ENCODE measurements around the gene ATP1A3.

ATP1A3 gene

DNA sequence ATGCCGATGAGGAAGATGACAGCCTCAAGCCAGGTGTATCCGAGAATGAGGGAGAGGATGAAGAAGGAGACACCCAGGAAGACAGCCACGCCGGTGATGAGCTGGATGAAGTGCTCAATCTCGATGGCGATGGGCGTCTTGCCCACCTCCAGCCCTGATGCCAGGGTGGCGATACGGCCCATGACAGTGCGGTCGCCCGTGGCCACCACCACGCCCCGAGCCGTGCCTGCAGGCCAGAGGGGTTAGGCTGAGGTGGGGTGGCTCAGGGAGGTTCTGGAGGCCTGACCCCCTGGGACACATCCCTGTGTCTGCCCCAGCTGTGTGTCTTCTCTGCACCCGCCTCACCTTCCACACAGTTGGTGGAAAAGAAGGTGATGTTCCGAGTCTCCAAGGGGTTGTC lies 9.1 kb downstream of the ATP1A3 start:
- DNase-seq (ENCODE audit: low spot score), result no peak

DNA sequence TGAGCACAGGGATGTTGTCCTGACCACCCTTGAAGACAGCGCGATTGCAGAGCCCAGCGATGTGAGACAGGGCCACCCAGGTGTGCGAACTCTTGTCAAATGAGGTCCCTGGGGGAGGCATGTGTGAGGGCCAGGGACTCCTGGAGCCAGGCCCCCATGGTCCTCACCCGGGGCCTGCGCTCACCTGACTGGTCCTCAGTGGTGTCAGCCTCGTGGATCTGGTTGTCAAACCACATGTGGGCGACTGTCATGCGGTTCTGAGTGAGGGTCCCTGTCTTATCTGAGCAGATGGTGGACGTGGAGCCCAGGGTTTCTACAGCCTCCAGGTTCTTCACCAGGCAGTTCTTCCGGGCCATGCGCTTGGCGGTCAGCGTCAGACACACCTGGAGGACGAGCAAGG lies 12.3 kb downstream of the ATP1A3 start:
- no peak for DNase-seq (ENCODE audit: low spot score)

DNA sequence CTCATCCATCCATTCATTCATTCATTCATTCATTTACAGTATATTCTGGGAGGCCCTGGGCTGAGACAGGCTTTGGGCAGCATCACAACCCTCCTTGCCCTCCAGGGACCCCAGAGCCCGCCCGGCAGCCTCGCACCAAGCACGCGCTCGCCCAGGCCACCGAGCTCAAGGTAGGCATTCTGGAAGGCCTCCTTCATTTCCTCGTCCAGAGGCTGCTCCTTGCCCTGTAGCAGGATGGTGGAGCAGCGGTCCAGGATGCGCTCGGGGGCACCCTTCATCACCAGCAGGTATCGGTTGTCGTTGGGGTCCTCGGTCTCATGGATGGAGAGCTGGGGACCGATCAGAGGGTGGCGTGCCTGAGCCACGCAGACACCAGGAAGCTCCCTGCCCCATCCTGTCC lies 15.6 kb downstream of the ATP1A3 start:
- DNase-seq (ENCODE audit: low spot score), result no peak

DNA sequence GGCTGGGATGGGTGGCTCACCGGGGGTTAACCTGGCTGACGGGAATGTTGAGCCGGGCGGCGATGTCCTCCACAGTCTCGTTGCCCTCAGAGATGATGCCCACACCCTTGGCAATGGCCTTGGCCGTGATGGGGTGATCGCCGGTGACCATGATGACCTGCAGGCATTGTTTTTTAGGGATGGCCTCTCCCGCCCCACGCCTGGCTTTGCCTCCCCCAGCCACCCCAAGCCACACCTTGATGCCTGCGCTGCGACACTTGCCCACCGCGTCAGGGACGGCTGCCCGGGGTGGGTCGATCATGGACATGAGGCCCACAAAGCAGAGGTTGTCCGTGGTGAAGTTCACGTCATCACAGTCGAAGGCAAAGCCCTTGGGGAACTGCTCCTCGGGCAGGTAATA lies 16.1 kb downstream of the ATP1A3 start:
- no peak for DNase-seq (ENCODE audit: low spot score)

DNA sequence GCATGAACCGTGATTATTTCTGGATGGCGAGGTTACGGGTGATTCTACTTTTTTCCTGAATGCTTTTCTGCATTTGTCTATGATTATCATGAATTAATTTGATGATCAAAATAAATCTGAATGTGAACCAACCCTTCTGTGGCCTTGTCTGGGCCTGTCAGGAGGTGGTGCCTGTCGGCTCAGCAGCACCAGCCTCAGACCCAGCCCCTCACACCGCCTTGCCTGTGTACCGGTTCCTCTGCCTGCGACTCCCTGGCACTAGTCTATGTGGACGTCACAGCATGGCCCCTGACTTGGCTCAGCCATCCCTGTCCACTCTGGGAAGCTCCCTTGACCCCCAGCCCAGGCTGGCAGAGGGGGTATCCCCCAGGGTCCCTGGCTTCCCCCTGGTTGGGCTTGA lies 19.4 kb downstream of the ATP1A3 start:
- DNase-seq (ENCODE audit: low spot score), result no peak

DNA sequence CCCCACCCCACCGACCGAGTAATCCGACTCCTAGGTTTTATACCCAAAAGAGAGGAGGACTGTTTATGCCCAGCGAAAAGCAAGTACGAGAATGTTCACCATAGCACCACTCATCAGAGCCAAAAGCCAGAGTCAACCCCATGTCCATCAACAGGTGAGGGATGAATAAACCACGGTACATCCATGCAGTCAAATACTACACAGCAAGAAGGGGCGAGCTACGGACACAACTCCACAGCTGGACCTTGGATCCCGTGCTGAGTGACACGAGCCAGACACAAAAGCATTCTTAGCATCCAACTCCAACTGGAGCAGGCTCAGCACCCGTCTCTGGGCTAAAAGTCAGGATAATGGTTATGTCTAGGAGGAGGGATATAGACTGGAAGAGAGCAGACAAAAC lies 22.7 kb downstream of the ATP1A3 start:
- DNase-seq (ENCODE audit: low spot score), result no peak

DNA sequence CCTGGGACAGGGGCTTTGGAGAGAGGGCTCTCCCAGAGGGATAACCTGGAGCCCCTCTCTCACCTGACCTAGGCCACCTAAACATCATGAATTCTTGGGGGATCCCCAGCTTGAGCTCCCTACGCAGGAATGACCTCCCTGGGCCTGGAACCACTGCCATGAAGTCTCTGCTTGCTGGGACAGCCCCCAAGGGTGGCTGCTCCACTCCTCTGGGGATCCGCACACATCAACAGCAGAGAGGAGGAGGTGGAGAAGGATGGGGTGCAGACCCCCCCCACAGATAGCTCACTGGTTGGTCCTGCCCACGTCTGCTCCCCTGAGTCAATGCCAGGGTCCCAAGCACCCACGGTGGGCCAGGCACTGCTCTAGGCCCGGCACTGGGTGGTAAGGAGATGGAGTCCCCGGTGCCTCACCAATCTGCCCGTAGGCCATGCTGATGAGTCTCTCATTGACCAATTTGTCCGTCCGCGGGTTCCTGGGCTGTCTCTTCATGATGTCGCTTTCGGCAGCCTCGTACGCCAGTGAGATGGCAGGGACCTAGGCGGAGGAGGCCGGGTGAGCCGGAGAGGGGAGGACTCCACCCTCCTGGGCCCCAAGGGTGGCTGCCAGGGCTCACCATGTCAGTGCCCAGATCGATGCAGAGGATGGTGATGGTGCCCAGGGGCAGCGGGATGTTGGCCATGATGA lies 24.1 kb downstream of the ATP1A3 start:
- DNase-seq (ENCODE audit: low spot score), result no peak

DNA sequence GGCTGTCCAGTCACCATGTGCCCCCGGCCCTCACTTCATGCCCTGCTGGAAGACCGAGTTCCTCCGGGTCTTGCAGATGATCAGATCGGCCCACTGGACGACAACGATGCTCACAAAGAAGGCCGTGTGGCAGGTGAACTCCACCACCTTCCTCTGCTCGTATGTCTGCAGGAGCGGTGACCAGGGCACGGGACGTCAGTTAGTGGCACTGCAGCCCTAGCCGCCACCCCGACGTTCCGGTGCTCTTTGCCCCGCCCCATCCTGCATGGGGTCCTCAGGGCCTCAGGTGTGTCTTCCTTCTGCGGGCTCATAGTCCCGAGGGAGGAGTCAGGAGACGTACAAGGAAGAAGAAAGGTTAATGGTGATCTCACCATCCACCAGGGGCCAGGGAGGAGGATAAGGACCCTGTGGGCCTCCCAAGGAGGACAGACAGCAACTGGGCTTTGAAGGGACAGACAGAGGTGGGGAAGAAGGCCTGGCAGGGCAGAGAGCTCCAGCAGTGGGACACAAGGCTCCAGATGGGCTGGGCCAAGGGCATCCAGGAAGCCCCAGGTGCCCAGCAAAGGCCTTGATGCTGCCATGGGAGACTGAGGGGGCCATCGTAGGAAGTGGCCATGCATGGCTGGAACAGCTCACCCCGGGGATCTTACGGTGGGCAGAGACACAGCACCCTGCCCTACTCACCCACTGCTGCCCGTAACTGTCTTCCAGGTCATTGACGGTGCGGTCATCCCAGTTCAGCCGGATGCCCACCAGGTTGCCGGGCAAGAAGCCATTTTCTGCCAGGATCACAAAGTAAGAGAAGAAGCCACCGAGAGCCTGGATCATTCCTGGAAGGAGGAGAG lies 25.1 kb downstream of the ATP1A3 start:
- DNase-seq (ENCODE audit: low spot score), result no peak

DNA sequence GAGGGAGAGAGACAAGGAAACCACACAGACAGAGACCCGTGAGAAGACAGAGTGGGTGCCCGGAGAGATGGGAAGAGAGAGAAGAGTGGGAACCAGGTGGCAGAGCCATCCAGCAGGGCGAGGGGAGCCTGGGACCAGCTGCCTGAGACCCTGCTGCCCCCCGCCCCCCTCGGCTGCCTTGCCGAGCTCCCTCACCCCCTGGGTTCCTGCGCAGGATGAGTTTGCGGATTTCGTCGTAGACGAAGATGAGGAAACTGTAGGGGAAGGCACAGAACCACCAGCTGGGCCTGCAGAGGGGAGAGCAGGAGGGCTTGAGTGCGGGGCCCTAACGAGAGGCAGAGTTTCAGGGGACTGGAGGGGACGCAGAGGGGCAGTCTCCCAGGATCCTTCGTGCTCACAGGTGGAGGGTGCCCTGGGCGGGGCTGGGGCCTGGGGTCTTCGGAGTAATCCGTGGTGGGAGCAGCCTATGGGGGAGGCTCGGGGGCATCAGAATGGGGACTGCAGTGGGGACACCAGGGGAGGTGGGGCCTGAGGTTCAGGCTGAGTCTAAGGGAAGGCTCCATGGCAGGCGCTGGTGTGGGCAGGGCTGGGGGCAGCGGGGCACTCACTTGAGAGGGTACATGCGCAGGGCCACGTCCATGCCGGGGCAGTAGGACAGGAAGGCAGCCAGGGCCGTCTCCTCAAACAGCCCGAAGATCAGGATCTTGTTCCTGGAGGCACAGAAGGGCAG lies 26.8 kb downstream of the ATP1A3 start:
- DNase-seq (ENCODE audit: low spot score), result no peak

DNA sequence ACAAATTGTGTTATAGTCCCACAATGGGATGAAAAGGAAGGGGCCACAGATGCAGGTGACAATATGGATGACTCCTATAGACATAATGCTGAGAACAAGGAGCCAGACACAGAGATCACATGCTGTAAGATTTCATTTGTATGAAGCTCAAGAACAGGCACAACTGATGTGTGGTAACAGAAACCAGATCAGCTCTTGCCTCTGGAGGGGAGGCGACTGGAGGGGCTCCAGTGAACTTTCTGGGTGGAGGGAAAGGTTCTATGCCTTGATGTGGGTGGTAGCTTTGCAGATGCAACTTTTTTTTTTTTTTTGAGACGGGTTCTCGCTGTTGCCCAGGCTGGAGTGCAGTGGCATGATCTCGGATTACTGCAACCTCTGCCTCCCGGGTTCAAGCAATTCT lies 28.9 kb downstream of the ATP1A3 start:
- no peak for DNase-seq (ENCODE audit: low spot score)

DNA sequence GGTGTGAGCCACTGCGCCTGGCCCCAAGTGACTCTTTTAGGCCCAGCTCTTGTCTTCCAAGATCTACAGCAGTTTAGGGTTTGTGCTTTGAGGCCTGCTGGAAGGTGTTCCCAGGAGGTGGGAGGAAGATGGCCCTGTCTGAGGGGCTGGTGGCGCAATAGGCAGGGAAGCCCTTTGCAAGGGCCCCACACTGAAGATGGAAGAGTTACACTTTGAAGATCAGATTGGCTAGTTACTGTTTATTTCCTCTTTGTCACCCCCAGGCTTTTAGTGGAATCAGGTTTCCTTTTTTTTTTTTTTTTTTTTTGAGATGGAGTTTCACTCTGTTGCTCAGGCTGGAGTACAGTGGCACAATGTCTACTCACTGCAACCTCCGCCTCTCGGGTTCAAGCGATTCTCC lies 33.1 kb downstream of the ATP1A3 start:
- DNase-seq (ENCODE audit: low spot score), result no peak

DNA sequence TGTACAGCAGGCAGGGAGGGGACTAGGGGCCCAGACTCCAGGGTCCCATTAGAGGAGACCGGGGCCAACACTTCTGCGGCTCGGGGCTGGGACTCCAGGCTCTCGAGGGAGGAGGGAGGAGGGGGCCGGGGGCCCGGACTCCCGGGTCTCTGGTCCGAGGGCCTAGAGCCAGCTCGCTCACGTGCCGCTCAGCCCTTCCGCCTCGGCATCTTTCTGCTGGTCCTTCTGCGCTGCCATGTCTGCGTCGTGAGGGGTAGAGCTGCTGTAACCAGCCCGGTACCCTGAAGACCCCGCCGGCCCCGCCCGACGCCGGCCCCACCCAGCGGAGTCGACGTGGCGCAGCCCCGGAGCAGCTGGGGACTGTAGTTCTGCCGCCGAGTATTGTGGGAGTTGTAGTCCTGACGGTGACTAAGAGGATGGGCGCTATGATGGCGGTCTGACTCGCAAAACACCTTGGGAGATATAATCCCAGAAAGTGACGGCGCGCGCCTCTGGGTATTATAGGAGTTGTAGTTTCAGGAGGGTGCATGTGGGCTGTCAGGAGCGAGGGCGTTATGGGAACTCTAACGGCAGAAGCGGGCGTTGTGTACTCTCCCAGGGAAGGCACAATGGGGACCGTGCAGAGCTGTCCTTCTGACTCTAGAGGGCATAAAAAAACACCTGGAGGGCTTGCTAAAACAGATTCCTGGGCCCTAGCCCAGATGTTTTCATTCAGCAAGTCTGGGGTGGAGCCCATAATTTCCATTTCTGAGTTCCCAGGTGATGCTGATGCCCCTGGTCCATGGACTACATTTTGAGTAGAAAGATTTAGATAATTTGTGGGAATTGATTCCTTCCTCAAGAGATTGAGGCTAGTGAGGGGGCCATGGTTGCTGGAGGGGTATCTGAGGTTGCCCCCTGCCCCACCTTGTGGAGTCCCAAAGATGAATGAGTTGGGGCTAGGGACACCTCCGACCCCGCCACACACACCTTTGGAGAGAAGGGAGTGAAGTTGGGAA lies 34.7 kb downstream of the ATP1A3 start, which contains the start of gene RABAC1:
Gene RABAC1 (minus strand): TSS at position 266 of the 998 bp plus-strand sequence. CDS start 29 bp downstream, at position 237.
- peak; percentile 89 for DNase-seq (ENCODE audit: low spot score)

DNA sequence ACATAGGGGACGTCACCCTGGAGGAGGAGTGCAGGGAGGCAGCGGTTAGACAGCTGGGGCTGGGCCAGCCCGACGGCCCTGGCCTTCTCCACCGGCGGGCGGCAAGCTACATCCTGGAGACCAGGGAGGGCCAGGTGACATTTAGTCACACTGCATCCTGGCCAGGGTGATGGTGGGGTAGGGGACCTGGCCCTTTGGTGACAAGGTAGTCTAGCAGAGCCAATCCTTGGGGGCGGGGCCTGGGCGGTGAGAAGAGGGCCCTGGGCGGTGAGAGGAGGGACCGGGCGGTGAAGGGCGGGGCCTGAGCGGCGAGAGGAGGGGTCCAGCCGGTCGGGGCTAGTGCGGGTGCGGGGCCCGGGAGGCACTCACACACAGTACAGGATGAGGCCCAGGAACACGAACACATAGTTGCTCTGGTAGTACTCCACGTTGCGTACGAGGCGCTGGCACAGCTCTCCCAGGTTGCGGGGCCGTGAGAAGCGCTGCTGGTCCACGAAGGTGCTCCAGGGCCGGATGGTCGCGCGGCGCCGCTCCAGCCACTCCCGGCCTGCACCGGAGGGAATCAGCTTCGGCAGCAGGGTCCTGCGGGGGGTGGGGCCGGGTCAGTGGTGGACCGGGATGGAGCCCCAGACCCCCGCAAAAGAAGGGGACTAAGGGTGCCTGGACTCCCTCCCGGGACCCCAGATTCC lies 35.5 kb downstream of the ATP1A3 start:
- DNase-seq (ENCODE audit: low spot score), result peak; percentile 82

DNA sequence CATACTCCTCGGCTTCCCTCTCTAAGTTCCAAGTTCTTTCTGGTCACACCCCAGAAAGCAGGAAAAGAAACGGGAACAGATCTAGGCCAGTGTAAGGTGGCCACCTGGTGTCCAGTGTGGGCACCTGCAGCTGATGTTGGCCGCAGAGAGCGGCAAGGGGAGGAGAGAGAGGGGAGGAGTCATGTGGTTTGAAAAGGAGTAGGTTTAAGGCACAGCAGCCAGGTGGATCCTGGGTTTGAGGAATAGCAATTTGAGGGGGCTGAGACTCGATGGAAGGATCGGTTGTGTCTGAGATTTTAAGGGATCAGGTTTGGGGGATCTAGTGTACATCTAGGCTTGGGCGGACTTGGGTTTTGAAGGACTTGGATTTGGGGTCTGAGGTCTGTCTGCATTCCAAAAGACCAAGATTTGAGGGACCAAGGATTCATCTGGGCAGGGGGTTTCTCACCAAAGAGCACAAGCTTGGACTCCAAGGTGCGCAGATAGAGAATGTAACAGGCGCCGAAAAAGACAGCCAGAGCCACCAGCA lies 36.1 kb downstream of the ATP1A3 start:
- peak; percentile 33 for DNase-seq (ENCODE audit: low spot score)

DNA sequence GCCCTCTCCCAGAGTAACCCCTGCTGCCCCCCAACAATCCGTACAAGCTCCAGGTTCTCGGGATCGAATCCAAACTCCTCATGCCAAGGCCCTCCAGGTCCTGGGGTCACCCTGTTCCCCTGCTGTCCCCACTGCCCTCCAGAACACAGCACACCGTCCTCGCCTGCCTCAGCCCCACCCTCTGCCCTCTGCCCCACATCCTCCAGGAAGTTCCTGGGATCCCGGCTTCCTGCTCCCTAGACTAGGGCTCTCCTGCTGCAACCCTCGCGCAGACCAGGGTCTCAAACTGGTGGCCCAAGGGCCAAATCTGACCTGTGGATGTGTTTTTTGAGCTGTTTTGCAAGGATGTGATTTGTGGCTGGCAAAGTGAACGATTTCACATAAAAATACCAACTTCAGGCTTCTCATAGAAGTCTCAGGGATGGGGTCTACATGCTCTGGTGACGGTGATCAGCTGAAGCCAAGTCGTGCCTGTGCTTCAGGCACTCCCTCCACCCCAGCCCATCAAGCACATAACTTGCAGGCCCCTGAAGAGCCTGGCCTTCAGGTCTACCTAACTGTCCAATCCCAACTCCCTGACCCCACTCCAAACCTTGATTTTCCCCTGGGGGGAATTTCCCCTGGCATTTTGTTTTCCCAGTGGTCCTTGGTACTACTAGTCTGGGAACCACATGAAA lies 36.7 kb downstream of the ATP1A3 start:
- DNase-seq (ENCODE audit: low spot score), result no peak

DNA sequence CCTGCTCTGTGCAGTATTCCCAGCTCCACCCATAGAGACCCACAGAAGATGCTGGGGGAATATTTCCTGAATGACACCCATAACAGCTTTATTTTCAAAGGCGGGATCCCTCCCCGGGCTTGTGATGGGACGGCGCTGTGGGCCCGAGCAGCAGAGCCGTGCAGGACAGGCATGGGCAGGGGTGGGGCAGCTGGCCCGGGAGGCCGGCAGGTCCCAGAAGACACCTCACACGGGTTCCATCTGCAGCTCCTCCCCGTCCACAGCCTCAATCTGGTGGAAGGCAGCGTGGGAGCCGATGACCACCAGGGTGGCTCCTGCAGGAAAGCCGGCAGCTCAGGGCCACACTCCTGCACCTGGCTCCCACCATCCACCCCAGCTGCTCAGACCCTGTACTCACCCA lies 37.4 kb downstream of the ATP1A3 start:
- DNase-seq (ENCODE audit: low spot score), result no peak

DNA sequence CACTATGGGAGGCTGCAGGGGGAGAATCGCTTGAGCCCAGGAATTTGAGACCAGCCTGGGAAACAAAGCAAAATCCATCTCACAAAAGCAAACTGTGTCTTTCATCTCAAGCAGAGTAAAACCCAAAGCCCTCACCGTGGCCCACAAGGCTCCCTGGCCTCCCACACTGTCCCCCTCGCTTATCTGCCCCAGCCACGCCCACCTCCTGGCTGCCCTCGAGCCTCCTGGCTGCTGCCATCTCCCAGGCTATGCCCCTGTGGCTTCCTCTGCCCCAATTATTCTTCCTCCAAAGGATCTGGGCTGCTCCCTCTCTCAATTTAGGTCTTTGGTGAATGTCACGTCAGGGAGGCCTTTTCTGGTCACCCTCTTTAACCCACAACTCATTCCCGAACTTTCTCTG lies 38.5 kb downstream of the ATP1A3 start:
- DNase-seq (ENCODE audit: low spot score), result no peak

DNA sequence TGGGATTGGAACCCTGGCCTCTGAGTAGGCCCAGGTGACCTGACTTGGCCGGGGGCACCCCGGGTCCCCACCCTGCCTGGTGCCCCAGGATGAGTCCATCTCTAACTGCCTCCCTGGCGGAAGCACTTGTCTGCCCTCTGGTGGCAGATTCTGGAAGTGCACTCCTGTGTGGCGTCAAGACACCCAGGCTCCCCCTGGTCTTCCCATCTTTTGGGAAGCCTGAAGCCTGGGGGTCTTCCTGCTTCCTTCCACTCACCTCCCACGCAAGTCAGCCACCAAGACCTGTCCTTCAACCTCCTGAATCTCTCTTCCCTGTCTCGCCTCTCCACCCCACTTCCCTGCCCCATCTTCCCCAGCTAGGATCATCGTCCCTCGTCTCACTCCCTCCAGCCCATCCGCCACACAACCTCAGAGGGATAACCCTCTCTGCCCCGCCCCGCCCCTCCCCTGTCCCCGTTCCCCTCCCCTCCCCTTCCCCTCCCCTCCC lies 42.3 kb downstream of the ATP1A3 start:
- peak; percentile 83 for DNase-seq (ENCODE audit: low spot score)

DNA sequence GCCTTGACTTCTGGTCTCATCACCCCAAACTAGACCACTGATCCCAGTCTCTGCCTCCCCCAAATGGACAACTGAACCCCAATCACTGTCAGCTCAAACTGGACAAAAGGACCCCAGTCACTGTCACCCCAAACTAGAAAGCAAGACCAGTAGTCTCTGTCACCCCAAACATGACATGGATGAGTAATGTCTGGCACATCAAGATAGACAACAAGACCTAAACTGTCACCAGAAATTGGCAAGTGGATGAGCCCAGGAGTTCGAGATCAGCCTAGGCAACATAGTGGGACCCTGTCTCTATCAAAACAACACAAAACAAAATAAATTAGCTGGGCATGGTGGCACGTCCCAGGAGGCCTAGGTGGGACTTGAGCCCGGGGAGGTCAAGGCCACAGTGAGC lies 46.9 kb downstream of the ATP1A3 start:
- DNase-seq (ENCODE audit: low spot score), result no peak

Data from CD4-positive, alpha-beta T cell treated with Interleukin-6 at 100 ng/mL for 8 hours (primary cell).